HL-60/S4 (cell line): Measurements from ENCODE around the gene FUBP1.
"Not testable (repeated sequence)": the region's sequence is repeated elsewhere in the genome, so short reads cannot be mapped to it uniquely, and the experiment has no call there.

ENCODE experiments used
- in situ Hi-C: fragments of 300-500 bp; cut with MboI; formaldehyde crosslinking; loops from 2 replicates; pipeline ENCODE4 v1.14.3; 2022; ENCODE audit warnings: low sequenced_read_pairs

FUBP1 gene

DNA sequence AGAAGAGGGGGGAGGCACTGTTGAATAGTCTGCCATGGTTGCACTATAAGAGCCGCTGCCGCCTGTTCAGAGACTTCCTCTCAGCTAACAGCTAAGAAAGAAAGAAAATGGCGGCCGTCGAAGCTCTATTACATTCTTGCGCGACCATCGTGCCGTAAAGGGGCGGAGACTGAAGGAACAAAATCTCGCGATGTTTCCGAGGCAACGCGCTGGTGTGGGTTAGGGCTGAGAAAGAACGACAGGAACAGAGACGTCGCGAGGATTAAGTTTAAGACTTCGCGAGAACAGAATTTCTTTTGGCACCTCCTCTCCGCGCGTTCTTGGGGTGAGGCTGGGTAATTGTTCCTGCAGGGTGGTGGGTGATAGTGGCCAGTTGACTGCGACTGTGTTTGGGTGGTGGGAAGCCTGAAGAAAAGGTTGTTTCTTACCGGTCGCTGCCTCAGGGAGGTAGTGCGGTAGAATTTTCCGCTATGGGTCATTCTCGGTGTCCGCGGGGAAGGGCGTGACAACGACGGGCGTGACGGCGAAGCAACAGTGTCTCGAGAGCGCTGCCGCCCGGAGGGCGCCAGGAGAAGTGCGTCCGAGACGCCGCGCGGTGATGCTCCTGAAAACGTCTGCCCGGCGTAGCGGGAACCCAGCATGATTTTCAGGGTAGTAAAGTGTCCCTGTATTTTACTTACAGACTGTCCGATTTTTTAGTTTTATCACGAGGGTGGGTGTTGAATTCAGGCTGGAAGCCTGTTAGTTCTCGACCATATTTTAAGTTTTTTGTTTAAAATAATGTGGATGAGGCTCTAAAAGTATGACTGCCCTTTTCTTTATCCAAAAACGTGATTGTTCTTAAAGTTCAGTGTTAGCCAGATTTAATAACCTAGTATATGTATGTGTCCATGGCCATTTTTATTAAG, at the start of gene FUBP1:
Gene FUBP1 (minus strand): TSS at position 104 of the 908 bp plus-strand sequence. CDS start 68 bp downstream, at position 36.
- in situ Hi-C loops: no loop called here

DNA sequence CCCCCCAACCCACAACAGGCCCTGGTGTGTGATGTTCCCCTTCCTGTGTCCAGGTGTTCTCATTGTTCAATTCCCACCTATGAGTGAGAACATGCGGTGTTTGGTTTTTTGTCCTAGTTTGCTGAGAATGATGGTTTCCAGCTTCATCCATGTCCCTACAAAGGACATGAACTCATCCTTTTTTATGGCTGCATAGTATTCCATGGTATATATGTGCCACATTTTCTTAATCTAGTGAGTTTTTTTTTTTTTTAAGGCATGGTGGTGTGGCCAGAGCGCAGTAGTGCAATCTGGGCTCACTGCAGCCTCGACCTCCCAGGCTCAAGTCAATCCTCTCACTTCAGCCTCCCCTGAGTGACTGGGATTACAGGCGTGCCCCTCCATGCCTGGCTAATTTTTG, 42.3 kb upstream of the FUBP1 start:
- in situ Hi-C loops: not testable (repeated sequence)

GRCh38 chr1:78019024-78019423, 40.2 kb upstream of the FUBP1 start:
- in situ Hi-C loops: no loop called here

DNA sequence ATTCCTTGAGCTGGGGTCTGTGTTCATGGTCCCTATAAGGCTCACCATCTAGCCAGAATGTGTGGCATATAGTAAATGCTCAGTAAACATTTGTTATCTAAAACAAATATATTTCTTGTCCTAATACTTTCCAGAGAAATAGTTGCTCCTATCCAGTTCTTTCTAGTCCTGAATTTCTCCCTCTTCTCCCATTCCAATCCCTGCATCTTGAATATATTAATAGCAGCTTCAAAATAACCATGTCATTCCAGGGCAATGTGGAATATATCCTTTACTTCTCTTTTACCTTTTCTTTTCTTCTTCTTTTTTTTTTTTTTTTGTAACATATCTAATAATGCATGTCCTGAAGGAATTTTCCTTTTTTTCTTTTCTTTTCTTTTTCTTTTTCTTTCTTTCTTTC, 36.3 kb upstream of the FUBP1 start:
- in situ Hi-C loops: no loop called here

GRCh38 chr1:78011050-78011449, 32.2 kb upstream of the FUBP1 start:
- in situ Hi-C loops: no loop called here

DNA sequence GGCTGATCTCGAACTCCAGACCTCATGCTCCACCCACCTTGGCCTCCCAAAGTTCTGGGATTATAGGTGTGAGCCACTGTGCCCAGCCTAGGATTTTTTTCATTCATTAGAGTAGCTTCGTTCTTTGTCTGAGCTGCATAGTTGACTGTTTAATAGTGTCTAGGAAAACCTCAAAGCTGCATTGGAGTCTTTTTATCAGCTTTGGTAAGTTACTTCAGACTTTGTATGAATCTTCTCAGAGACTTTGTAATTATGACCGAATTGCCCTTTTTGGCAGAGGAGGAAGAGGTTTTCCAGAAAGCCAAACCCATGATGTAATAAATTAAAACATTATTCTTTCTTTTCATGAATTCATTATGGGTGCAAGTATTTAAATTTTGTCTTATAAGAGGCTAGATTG, 31.0 kb upstream of the FUBP1 start:
- in situ Hi-C loops: no loop called here

DNA sequence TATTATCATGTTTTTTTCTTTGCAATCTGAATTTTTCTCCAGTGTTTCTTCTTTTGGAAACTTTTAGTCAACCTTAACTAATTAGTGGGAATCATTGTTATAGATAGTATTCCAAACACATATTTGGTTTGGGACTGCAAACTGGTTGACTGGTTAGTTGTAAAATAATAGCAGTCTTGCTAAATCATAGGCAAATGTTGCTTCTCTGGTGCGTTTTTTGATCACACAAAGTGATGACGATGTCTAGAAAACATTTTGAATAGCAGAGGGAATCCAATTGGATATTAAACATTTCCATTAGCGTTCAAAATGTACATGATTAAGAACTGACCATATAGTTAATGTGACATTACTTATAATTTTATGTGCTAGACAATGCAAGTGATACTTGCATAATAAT, 30.4 kb upstream of the FUBP1 start:
- in situ Hi-C loops: no loop called here

GRCh38 chr1:78007677-78008341, 28.9 kb upstream of the FUBP1 start:
- in situ Hi-C loops: no loop called here

DNA sequence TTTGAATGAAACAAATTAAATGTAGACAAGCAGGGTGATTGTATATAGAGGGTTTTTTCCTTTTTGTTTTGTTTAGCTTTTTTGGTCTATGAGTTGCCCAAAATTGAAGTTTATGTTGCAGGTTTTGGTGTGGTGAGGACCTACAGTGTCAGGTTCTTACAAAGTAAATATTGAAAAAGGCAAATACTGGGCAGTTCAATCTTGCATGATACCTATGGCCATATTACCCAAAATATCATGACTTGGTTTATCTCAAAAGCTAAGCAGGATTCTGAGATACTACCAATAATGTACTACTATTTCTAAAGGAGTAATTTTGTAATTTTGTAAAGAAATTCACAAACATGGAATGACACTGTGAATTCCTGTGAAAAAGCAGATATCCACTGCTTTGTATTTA, 27.6 kb upstream of the FUBP1 start:
- in situ Hi-C loops: no loop called here

DNA sequence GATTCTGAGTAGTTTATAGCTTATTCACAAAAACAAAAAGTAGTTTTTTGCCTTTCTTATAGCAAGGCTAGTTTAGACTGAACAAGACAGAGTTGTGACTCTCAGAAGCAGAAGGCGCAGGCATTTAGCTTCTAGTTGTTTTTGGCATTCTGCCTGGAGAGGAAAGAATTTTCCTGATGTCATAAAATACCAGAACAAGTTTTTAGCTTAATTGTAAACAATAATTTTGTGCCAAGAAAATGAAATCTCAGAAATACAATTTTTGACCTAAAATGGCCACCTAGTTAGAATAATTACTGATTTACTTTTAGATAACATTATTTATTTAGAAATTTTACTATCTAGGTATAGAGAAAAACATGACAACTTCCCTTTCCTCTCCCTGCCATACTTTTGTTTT, 26.9 kb upstream of the FUBP1 start:
- in situ Hi-C loops: no loop called here

DNA sequence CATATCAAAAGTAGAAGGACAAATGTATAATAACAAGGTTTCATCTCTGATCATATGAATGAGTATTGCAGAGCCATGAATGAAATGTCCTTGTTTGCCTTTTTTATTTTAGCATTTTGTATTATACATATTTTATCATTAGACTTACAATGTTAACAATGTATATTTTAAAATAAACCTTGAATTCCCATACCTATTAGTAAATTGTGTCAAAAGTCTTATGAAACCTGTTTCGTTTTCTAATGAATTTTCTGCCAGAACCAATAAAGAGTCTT, 26.5 kb upstream of the FUBP1 start:
- in situ Hi-C loops: no loop called here

DNA sequence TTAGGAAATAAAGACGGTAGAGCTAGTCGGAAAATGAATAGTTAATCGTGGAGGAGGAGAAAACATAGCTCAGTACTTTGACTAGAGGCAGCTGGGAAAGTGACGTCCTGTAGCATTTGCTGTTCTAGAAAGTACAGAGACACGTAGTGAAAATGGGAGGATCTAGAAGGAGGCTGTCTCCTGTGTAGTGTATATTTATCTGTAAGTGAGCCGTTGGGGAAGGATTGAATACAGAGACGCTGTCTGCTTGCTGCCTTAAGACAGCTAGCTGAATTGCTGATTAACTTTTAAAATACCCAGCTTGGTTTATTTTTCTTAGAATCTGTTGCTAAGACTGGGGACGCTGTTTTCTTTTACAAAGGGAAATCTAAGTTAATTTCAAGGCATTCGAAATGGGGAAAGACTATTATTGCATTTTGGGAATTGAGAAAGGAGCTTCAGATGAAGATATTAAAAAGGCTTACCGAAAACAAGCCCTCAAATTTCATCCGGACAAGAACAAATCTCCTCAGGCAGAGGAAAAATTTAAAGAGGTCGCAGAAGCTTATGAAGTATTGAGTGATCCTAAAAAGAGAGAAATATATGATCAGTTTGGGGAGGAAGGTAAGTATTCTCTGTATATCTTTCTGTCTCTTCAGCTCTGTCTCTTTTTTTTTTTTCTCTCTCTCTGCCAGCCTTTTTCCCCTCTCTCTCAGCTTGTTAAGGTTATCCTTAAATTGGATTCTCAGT, 26.0 kb upstream of the FUBP1 start, which contains the start of gene DNAJB4:
Gene DNAJB4 (plus strand): TSS at position 221 of the 729 bp plus-strand sequence. CDS start 172 bp downstream, at position 393.
- in situ Hi-C loops: no loop called here

- in situ Hi-C loops: no loop called here
Observed at GRCh38 chr1:78003882-78004718, 25.2 kb upstream of the FUBP1 start.

- in situ Hi-C loops: no loop called here
Observed at GRCh38 chr1:78003070-78003746, 24.3 kb upstream of the FUBP1 start.

GRCh38 chr1:78000536-78000935, 21.7 kb upstream of the FUBP1 start:
- in situ Hi-C loops: not testable (repeated sequence)

DNA sequence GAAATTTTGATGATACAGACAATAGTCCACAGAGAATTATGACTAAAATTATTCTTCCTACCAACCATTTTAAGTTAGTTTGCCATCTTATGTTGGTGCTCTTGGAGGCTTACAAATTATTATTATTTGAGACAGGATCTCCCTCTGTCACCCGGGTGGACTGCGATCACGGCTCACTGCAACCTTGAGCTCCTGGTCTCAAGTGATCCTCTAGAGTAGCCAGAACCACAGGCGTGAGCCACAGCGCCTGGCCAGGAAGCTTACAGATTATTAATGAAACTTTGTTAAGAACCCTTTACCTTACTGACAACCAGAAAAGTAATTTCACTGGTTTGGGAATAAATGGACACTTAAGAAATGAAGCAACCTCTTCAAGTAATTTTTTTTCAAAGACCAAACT, 17.9 kb upstream of the FUBP1 start:
- in situ Hi-C loops: no loop called here

GRCh38 chr1:77994117-77994705, 15.3 kb upstream of the FUBP1 start:
- in situ Hi-C loops: no loop called here

DNA sequence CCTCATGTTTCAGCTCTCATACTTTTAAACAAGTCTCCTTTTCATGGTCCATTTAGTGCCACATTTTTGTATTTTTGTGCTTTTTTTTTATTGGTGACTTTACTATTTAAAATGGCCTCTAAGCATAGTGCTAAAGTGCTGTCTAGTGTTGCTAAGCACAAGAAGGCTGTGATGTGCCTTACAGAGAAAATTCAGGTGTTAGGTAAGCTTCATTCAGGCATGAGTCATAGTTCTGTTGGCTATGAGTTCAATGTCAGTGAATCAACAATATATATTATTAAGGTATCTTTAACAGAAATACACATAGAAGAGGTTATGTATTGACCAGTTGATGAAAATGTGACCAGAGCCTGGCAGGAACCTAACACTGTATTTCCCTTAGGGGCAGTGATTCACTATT, 12.8 kb upstream of the FUBP1 start:
- in situ Hi-C loops: no loop called here

GRCh38 chr1:77990629-77991204, 11.8 kb upstream of the FUBP1 start:
- in situ Hi-C loops: no loop called here

DNA sequence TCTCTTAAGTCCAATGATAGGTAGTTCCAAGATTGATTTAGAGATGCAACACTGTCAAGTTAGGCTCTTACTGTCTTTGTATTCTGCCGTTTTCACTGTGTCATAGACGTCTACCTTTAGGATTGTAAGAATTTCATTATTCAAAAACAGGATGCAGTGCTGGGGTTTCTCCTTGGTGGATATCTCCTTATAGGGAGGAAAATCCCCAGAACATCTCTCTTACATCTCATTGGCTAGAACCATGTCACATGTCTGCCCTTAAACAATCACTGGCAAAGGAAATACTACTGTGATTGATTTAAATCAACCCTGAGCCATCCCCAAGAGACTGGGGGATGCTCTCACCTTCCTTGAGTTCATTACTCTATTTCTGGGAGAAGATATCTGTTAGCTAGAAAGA, 10.9 kb upstream of the FUBP1 start:
- in situ Hi-C loops: no loop called here
